Glomerular endothelial cell (primary cell): ENCODE results near the gene SLC27A6. TPM values are rescaled to one million over a fixed set of nuclear protein-coding genes. Genes with fewer than 3 reads are reported as not detected.
"Not testable (repeated sequence)": the region's sequence is repeated elsewhere in the genome, so short reads cannot be mapped to it uniquely, and the experiment has no call there.

ENCODE experiments used
- DNase-seq: peaks from one replicate; pipeline ENCODE4 v3.0.0-alpha.2; 2011; ENCODE audit warnings: low read depth, low spot score; ENCODE audit errors: extremely low read depth
- total RNA-seq: library from RNA; depleted of rRNA; stranded (reverse); fragments of >200 nt; gene quantifications from 2 replicates; pipeline ENCODE4 v1.2.3, GENCODE V29; 2015

Gene SLC27A6
- total RNA-seq, 1 donor from 2014 or later: not detected

GRCh38 chr5:129001841-129002526 is 36.7 kb downstream of the SLC27A6 start:
- no peak for DNase-seq

DNA sequence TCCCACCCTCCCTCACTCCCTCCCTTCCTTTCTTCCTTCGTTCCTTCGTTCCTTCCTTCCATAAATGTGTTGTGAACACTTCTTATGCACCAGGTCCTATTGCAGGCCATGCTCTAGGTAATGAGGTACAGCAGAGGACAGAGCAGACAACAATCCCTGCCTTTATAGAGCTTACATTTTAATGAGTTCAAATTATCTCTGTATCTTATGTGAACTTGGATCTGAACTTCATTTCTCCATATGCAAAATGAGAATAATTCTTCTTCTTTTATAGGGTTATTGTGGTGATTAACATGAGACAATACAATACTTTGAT is 37.2 kb downstream of the SLC27A6 start:
- DNase-seq: no peak

DNA sequence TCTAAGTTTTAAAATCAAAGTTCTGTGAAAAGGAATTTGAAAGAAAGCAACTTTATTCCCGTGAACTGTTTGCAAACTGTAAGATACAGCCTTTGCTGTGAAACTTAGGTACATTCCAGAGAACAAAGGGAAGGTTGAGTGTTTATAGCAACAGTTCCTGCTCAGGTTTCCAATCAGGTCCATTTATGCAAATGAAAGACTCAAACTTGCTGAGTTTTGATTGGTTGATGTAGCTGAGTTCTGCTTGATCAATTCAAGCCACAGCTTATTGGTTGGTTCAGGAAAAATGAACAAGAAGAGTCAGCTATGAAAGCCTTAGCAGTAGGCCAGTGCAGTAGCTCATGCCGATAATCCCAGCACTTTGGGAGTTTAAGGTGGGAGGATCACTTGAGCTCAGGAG is 37.9 kb downstream of the SLC27A6 start:
- no peak for DNase-seq

DNA sequence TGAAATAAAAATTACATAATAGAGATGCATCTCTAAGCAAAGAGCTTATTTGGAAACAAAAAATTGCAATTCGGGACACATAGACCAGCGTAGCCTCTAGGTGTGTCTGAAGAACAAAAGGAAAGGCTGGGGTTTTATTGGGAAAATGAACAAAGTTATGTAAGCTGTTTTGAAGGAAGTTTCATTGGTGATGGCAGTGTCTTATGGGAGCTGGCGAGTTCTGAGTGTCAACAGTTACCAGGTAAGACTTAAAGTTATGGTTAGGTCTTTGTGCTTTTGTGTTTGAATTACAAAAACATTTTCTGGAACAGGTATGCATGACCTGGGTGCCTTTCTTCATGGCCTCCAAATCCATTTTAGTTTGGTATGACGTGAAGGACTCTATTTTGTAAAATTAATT is 48.9 kb downstream of the SLC27A6 start:
- no peak for DNase-seq

- DNase-seq: no peak
Observed at GRCh38 chr5:129018837-129019236, 53.5 kb downstream of the SLC27A6 start.

DNA sequence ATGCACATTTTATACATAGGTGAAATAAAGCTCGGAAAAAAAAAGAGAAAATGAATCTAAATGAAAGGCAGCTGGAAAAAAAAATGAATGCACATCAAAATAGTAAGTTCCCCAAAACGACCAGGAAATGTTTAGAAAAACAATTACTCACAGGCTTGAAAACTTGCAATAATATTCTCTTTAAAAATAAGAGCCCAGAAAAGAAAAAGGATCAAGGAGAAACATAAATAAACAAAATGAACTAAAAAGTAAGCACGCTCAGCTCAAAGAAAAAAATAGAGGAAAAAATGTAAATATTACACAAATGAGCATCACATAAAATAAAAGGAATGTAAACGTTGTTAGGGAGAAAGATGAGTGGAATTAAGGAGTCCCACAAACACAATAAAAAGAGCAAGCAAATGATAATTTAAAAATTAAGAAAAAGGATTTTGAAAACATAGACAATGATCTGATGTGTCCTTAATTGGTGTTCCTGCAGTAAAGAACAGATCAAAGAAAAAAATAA is 54.2 kb downstream of the SLC27A6 start:
- DNase-seq: no peak

- DNase-seq: no peak
Observed at GRCh38 chr5:129020683-129021082, 55.4 kb downstream of the SLC27A6 start.

GRCh38 chr5:129021744-129022143 is 56.5 kb downstream of the SLC27A6 start:
- DNase-seq: no peak

- DNase-seq: no peak
Observed at GRCh38 chr5:129022599-129022998, 57.3 kb downstream of the SLC27A6 start.

- DNase-seq: no peak
Observed at GRCh38 chr5:129027260-129027659, 62.0 kb downstream of the SLC27A6 start.

GRCh38 chr5:129031886-129032683 is 66.8 kb downstream of the SLC27A6 start:
- no peak for DNase-seq

GRCh38 chr5:129036257-129036656 is 71.0 kb downstream of the SLC27A6 start:
- DNase-seq: not testable (repeated sequence)

- no peak for DNase-seq
Observed at GRCh38 chr5:129041196-129041881, 76.1 kb downstream of the SLC27A6 start.

DNA sequence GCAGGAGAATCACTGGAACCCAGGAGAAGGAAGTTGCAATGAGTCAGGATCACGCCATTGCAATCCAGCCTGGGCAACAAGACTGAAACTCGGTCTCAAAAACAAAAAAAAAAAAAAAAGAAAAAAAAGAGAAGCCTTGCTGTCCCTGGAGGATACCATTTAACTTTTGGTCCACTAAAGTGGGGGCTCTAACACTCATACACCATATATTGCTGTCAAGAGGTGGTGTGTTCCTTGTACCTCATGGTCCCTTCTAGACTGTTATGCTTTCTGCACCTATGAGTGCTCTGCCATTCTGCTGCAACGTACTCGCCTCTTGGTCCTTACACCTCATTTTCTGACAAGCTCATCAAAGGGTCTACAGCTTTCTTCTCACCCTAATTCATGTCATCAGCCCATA is 77.0 kb downstream of the SLC27A6 start:
- DNase-seq: no peak

DNA sequence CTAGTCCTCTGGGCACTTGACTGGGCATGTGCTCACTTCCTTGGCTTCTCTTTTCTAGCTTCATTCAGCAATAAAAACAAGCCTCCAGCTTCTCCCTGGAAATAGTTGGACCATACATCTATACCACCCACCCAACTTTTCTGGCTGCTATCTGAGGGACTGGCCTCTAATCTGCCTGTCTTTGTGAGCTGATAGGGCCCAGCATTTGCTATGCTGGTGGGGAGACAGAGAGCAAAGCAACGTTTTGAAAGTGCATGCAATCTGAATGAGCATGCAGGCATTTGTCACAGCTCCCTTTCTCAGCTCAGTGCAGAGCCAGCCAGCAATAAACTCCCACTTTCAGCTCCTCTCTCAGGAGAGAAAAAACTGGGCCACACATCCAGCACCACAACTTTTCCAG is 78.6 kb downstream of the SLC27A6 start:
- no peak for DNase-seq

DNA sequence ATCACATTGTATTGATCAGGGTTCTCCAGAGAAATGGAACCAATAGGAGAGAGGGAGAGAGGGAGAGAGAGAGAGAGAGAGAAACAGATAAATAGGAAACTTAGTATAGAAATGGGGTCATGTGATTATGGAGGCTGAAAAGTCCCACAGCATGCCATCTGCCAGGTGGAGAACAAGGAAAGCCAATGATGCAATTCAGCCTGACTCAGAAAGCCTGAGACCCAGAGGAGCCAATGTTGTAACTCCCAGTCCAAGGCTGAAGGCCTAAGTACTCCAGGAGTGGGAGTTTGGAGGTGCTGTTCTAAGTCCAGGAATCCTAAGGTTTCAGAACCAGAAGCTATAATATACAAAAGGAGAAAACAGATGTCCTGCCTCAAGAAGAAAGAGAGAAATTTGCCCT is 80.9 kb downstream of the SLC27A6 start:
- no peak for DNase-seq

- DNase-seq: no peak
Observed at GRCh38 chr5:129048509-129048908, 83.2 kb downstream of the SLC27A6 start.

GRCh38 chr5:129049126-129049799 is 84.0 kb downstream of the SLC27A6 start:
- no peak for DNase-seq

DNA sequence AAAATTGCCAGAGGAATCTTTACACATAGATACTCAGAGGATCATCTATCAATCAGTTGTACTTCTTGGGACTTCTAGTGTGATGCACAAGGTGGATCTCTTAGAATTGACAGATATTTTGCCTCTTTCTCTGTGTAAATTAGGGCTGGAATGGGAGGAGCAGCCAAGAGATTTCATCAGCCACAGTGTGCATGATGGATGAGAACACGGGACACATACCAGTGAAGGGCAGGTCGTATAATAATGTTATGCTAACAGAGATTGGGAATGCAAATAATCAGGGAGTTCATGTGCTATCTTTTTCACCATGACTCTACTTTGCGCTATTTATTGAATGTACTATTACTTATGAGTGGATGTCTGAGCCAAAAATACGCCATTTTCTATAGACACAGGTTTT is 86.0 kb downstream of the SLC27A6 start:
- no peak for DNase-seq

DNA sequence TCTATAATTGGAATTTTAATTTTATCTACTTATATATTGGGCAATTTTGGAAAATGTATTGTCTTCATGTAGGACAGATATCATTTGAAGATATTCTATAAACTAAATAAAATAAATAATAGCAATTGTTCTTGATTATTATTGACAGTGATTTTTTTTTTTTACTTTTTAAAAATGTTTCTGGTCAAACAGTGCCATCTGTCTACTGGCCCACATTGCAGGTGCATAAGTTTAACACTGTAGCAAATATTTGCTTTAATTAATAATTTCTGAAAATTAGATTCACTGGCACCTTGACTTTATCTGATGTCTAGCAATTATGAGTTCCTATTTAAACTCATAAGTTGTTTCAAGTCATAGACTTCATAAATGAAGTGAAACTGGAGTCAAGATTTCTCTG is 88.2 kb downstream of the SLC27A6 start:
- no peak for DNase-seq

DNA sequence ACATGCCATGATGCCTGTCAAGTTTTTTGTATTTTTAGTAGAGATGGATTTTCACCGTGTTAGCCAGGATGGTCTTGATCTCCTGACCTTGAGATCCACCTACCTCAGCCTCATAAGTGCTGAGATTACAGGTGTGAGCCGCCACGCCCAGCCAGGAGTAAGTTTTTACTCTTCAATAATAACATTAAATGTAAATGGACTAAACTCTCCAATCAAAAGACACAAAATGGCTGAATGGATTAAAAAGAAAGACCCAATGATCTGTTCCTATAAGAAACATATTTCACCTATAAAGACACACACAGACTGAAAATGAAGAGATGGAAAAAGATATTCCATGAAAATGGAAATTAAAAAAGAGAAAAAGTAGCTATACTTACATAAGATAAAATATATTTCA is 92.0 kb downstream of the SLC27A6 start:
- no peak for DNase-seq
